Right lobe of liver (tissue), 6 donors: Measurements from ENCODE around the gene ZFHX2. TPM values are rescaled to one million over a fixed set of nuclear protein-coding genes. Genes with fewer than 3 reads are reported as not detected.

Experiments
- ATAC-seq, 4 donors: fragments of 200-7000 bp; cut with Tn5 transposase; one replicate each; pipeline ENCODE4 v1.9.1; 2020; ENCODE audit warnings: mild to moderate bottlenecking in 4 of 4, moderate library complexity in 4 of 4
- DNase-seq, 3 donors: peaks; one replicate each; pipeline ENCODE4 v3.0.0-alpha.2; 2020
- H3K27ac ChIP-seq, 3 donors: fragments of 200-600 bp; one replicate each; pipeline ENCODE4 v1.8.0; 2022
- H3K27me3 ChIP-seq, 2 donors: fragments of 200-600 bp; one replicate each; pipeline ENCODE4 v1.8.0; 2022
- H3K36me3 ChIP-seq, 4 donors: fragments of 200-600 bp; sonication (generic) in 1 of 4; one replicate each; pipeline versions ENCODE4 v1.5.1 to v1.8.0; 2017 to 2022; ENCODE audit warnings: control low read depth in 1 of 4
- H3K4me1 ChIP-seq, 4 donors: fragments of 200-600 bp; sonication (generic) in 1 of 4; one replicate each; pipeline versions ENCODE4 v1.5.1 to v1.8.0; 2017 to 2022; ENCODE audit warnings: control low read depth in 1 of 4
- H3K4me3 ChIP-seq, 3 donors: fragments of 200-600 bp; one replicate each; pipeline ENCODE4 v1.8.0; 2022
- H3K9me3 ChIP-seq, 4 donors: fragments of 200-600 bp; sonication (generic) in 1 of 4; one replicate each; pipeline versions ENCODE4 v1.5.1 to v1.8.0; 2017 to 2022; ENCODE audit warnings: control low read depth in 1 of 4
- CTCF ChIP-seq, 4 donors: fragments of 200-600 bp in 3 of 4; fragments of 450-650 bp in 1 of 4; IDR thresholded peaks; one replicate each; pipeline versions ENCODE4 v1.5.1 to v1.8.0; 2016 to 2022; ENCODE audit warnings: antibody characterized with exemption in 4 of 4, mild to moderate bottlenecking in 2 of 4
- POLR2A ChIP-seq: fragments of 450-650 bp; IDR thresholded peaks from one replicate; pipeline ENCODE4 v1.6.1; 2017; ENCODE audit warnings: antibody characterized with exemption, mild to moderate bottlenecking
- WGBS: methylation state at CpG from one replicate; pipeline ENCODE4 v1.1.6; 2018; ENCODE audit warnings: low coverage, low lambda C conversion rate; ENCODE audit not compliant: insufficient coverage; ENCODE audit errors: missing lambda C conversion rate; 5-methylcytosine and 5-hydroxymethylcytosine counted together
- intact Hi-C, 2 donors: fragments of 100-400 bp; cut with DNase I; formaldehyde crosslinking; loops; one replicate each; pipeline versions ENCODE4 v1.11.2 to v1.14.1; 2022
- total RNA-seq, 6 experiments: library from RNA; depleted of rRNA in 2 of 6; stranded (reverse); fragments of >200 nt in 2 of 6; fragmentation: NEBNext Ultra II Directional in 3 of 6; extraction: Animal tissue kit (Norgen Biotek cat#: 25700) in 3 of 6; gene quantifications; one replicate each; pipeline versions ENCODE4 v1.1.0 to v1.2.4, GENCODE V29; 2016 to 2023
- donor health status: DM: no; HTN: yes; CAD: no.
- donor health status: DM: no; HTN: no; CAD: no.
- donor health status: DM: no; HTN: no; CAD: no.
- donor health status: DM: no; HTN: yes; CAD: no.
- donor health status: DM: no; HTN: yes; CAD: no.

The ZFHX2 gene
- total RNA-seq, 6 experiments from 2014 or later = 0.33 to 0.83 (median 0.47) TPM

DNA sequence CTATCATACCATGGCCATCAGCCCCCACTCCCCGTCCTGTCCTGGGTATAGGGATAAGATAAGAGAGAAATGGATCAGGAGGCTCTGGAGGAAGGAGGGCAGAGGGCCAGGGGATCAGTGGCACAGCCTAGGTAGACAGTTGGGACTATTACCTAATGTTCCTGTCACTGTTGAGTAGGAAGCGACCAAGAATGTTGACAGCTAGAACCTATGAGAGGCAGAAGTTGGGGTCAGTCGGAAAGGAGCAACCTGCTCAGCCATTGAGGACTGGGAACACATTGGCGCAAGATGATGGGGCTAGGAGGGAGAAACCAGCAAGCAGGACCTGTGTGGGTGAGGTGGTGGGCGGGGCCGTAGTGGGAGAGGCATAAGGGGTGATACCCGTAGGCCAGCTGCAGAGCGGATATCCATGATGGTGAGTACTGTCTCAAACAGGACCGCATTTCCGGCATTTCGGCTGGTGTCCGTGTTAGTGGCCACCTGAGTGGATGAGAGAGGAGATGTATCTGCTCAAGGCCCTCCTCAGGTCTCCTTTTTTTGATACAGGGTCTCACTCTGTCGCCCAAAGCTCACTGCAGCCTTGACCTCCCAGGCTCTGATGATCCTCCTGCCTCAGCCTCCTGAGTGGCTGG lies 12.7 kb upstream of the ZFHX2 start:
- Histone ChIP-seq H3K4me1 (peaks cover 0 to 24% (median 4%) of the 10 kb centered on the region in 4 donors), H3K4me3 (no peak overlapping the region), H3K27ac (peak overlapping the region in 1 of 3 donors; percentile 61), H3K27me3 (no peaks in the 10 kb centered on the region), H3K9me3 (no peaks in the 10 kb centered on the region), H3K36me3 (peaks cover 0 to 18% (median 0%) of the 10 kb centered on the region in 4 donors)
- ATAC-seq (no peak), DNase-seq (no peak)
- WGBS = 89% methylated on average over 6 of the region's 13 CpGs
- intact Hi-C loops = loop anchor here in 1 of 2 donors (5.0 kb wide), 1 partner anchor 87 kb away; no protein-coding TSS in a partner anchor
- TF ChIP-seq POLR2A (no peak), CTCF (IDR thresholded peaks at IDR 0.05) (no peak)

GRCh38 chr14:23563473-23564180 lies 12.1 kb upstream of the ZFHX2 start:
- Histone ChIP-seq H3K4me3 (no peak overlapping the region), H3K9me3 (no peaks in the 10 kb centered on the region), H3K27me3 (no peaks in the 10 kb centered on the region), H3K27ac (peak overlapping the region in 1 of 3 donors; percentile 61), H3K36me3 (peaks cover 0 to 18% (median 0%) of the 10 kb centered on the region in 4 donors), H3K4me1 (peaks cover 0 to 24% (median 4%) of the 10 kb centered on the region in 4 donors)
- TF ChIP-seq CTCF (IDR thresholded peaks at IDR 0.05) (no peak), POLR2A (no peak)
- ATAC-seq = peak; percentile 74 to 85 (median 80)
- WGBS = 71% methylated on average over 7 of the region's 14 CpGs
- intact Hi-C loops = loop anchor here (2.0 to 5.0 kb wide), 2 partner anchors 86 to 87 kb away; no protein-coding TSS in a partner anchor
- peak; percentile 74 to 92 (median 88) for DNase-seq

GRCh38 chr14:23562822-23563472 lies 11.4 kb upstream of the ZFHX2 start:
- H3K4me1 ChIP-seq = peaks cover 0 to 21% (median 4%) of the 10 kb centered on the region in 4 donors
- intact Hi-C loops = loop anchor here (2.0 to 5.0 kb wide), 2 partner anchors 86 kb away; no protein-coding TSS in a partner anchor
- DNase-seq (no peak), ATAC-seq (peak; percentile 31 to 47 (median 40))
- no peak overlapping the region for H3K4me3 ChIP-seq
- peaks cover 0 to 18% (median 0%) of the 10 kb centered on the region in 4 donors for H3K36me3 ChIP-seq
- TF ChIP-seq POLR2A (no peak), CTCF (IDR thresholded peaks at IDR 0.05) (peak; percentile 80 to 87 (median 84))
- H3K27me3 ChIP-seq = no peaks in the 10 kb centered on the region
- no CpG with 5 or more reads among the region's 2 CpGs for WGBS
- H3K27ac ChIP-seq = peak overlapping the region in 1 of 3 donors; percentile 61
- H3K9me3 ChIP-seq = no peaks in the 10 kb centered on the region

- ATAC-seq = no peak
- no peaks in the 10 kb centered on the region for H3K27me3 ChIP-seq
- DNase-seq = no peak
- 72% methylated on average over 8 of the region's 15 CpGs for WGBS
- peaks cover 0 to 22% (median 5%) of the 10 kb centered on the region in 4 donors for H3K4me1 ChIP-seq
- peaks cover 0 to 18% (median 0%) of the 10 kb centered on the region in 4 donors for H3K36me3 ChIP-seq
- H3K4me3 ChIP-seq = no peak overlapping the region
- intact Hi-C loops = loop anchor here (2.0 to 5.0 kb wide), 2 partner anchors 85 kb away; no protein-coding TSS in a partner anchor
- H3K9me3 ChIP-seq = no peaks in the 10 kb centered on the region
- no peak overlapping the region for H3K27ac ChIP-seq
- no peak for TF ChIP-seq POLR2A
- TF ChIP-seq CTCF (IDR thresholded peaks at IDR 0.05) = no peak
These were observed 10.6 kb upstream of the ZFHX2 start for GRCh38 chr14:23561873-23562821.
